Panc1 (cell line): ENCODE measurements around the gene ABCA7.

ENCODE experiments used
- POLR2AphosphoS5 ChIP-seq: IDR thresholded peaks from 2 replicates; pipeline ENCODE4 v1.6.1; 2012; ENCODE audit warnings: mild to moderate bottlenecking, low read depth, low read length, moderate library complexity
- SIN3A ChIP-seq: IDR thresholded peaks from 2 replicates; pipeline ENCODE4 v1.6.1; 2012; ENCODE audit warnings: low read depth, mild to moderate bottlenecking, low read length, moderate library complexity, borderline replicate concordance; ENCODE audit not compliant: insufficient read depth
- TF ChIP-seq, protein P1 (sequence below), 2 experiments: IDR thresholded peaks; 2 replicates each; pipeline ENCODE4 v1.6.1; 2011 to 2012; ENCODE audit warnings: low read depth in 2 of 2, control low read depth in 1 of 2, low read length in 1 of 2, mild to moderate bottlenecking in 1 of 2, moderate library complexity in 1 of 2; ENCODE audit not compliant: insufficient read depth in 1 of 2
- TF ChIP-seq, protein P2 (sequence below): fragments of 450-650 bp; IDR thresholded peaks from 2 replicates; pipeline ENCODE4 v1.5.1; 2017; ENCODE audit warnings: mild to moderate bottlenecking

DNA sequence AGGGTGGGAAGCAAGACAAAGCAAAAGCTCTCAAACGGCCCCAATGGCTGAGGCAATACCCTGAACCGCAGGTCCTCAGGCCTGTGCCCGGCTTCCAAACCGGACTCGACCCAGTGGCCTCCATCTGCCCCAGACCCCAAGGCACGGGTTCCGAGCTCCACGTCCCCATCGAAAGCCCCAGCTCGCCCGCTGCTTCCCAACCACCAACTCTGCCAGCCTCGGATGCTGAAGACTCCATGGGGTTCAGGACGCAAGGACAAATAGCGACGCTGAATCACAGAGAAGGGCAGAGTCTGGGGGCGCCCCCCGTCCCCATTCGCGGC, 54.7 kb downstream of the ABCA7 start:
- TF ChIP-seq, protein P1, sequence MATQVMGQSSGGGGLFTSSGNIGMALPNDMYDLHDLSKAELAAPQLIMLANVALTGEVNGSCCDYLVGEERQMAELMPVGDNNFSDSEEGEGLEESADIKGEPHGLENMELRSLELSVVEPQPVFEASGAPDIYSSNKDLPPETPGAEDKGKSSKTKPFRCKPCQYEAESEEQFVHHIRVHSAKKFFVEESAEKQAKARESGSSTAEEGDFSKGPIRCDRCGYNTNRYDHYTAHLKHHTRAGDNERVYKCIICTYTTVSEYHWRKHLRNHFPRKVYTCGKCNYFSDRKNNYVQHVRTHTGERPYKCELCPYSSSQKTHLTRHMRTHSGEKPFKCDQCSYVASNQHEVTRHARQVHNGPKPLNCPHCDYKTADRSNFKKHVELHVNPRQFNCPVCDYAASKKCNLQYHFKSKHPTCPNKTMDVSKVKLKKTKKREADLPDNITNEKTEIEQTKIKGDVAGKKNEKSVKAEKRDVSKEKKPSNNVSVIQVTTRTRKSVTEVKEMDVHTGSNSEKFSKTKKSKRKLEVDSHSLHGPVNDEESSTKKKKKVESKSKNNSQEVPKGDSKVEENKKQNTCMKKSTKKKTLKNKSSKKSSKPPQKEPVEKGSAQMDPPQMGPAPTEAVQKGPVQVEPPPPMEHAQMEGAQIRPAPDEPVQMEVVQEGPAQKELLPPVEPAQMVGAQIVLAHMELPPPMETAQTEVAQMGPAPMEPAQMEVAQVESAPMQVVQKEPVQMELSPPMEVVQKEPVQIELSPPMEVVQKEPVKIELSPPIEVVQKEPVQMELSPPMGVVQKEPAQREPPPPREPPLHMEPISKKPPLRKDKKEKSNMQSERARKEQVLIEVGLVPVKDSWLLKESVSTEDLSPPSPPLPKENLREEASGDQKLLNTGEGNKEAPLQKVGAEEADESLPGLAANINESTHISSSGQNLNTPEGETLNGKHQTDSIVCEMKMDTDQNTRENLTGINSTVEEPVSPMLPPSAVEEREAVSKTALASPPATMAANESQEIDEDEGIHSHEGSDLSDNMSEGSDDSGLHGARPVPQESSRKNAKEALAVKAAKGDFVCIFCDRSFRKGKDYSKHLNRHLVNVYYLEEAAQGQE (IDR thresholded peaks at IDR 0.05; ENCODE audit: insufficient read depth in 1 of 2, low read depth in 2 of 2, low read length in 1 of 2) = no peak
- TF ChIP-seq, protein P2, sequence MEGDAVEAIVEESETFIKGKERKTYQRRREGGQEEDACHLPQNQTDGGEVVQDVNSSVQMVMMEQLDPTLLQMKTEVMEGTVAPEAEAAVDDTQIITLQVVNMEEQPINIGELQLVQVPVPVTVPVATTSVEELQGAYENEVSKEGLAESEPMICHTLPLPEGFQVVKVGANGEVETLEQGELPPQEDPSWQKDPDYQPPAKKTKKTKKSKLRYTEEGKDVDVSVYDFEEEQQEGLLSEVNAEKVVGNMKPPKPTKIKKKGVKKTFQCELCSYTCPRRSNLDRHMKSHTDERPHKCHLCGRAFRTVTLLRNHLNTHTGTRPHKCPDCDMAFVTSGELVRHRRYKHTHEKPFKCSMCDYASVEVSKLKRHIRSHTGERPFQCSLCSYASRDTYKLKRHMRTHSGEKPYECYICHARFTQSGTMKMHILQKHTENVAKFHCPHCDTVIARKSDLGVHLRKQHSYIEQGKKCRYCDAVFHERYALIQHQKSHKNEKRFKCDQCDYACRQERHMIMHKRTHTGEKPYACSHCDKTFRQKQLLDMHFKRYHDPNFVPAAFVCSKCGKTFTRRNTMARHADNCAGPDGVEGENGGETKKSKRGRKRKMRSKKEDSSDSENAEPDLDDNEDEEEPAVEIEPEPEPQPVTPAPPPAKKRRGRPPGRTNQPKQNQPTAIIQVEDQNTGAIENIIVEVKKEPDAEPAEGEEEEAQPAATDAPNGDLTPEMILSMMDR = no peak
- TF ChIP-seq POLR2AphosphoS5 = no peak
- no peak for TF ChIP-seq SIN3A
